CD14-positive monocyte (primary cell): ENCODE measurements around the gene STK39. TPM values are rescaled to one million over a fixed set of nuclear protein-coding genes. Genes with fewer than 3 reads are reported as not detected.

Experiments
- DNase-seq, 3 donors: peaks; one replicate each; pipeline ENCODE4 v3.0.0-alpha.2; 2011 to 2022
- H2AFZ ChIP-seq: 2 replicates; pipeline ENCODE4 v1.6.0; 2012; ENCODE audit warnings: mild to moderate bottlenecking, low read depth, low read length, inconsistent platforms; ENCODE audit not compliant: insufficient read depth, poor library complexity, severe bottlenecking
- H3K27ac ChIP-seq, 2 donors: 1 replicate in 1 of 2; 2 replicates in 1 of 2; pipeline ENCODE4 v1.5.1; 2012 to 2013; ENCODE audit warnings: low read length in 2 of 2, control low read depth in 1 of 2, inconsistent platforms in 1 of 2, low read depth in 1 of 2, mild to moderate bottlenecking in 1 of 2
- H3K27me3 ChIP-seq, 2 donors: one replicate each; pipeline versions ENCODE4 v1.6.0 to v1.6.1; 2011 to 2013; ENCODE audit warnings: low read length in 2 of 2; ENCODE audit not compliant: control insufficient read depth in 2 of 2, insufficient read depth in 2 of 2
- H3K36me3 ChIP-seq, 2 donors: replicated peaks in 1 of 2; 1 replicate in 1 of 2; 2 replicates in 1 of 2; pipeline versions ENCODE4 v1.5.1 to v1.6.1; 2012 to 2013; ENCODE audit warnings: low read length in 2 of 2, control low read depth in 1 of 2, inconsistent platforms in 1 of 2, mild to moderate bottlenecking in 1 of 2; ENCODE audit not compliant: insufficient read depth in 2 of 2, control insufficient read depth in 1 of 2
- H3K4me1 ChIP-seq, 2 donors: 1 replicate in 1 of 2; 2 replicates in 1 of 2; pipeline versions ENCODE4 v1.5.1 to v1.6.1; 2012 to 2013; ENCODE audit warnings: low read length in 2 of 2, control low read depth in 1 of 2, inconsistent platforms in 1 of 2, mild to moderate bottlenecking in 1 of 2, moderate library complexity in 1 of 2; ENCODE audit not compliant: insufficient read depth in 2 of 2, control insufficient read depth in 1 of 2
- H3K4me2 ChIP-seq: replicated peaks from 2 replicates; pipeline ENCODE3; 2012; ENCODE audit warnings: low read length, moderate library complexity, mild to moderate bottlenecking; ENCODE audit not compliant: poor library complexity, severe bottlenecking; ENCODE audit errors: extremely low read depth
- H3K4me3 ChIP-seq, 3 experiments: fragments of 200-600 bp in 1 of 3; sonication (generic) in 1 of 3; replicated peaks in 1 of 3; 1 replicate in 2 of 3; 2 replicates in 1 of 3; pipeline ENCODE4 v1.5.1; 2011 to 2013; ENCODE audit warnings: low read length in 3 of 3, mild to moderate bottlenecking in 3 of 3, control low read depth in 2 of 3, low read depth in 2 of 3, inconsistent platforms in 1 of 3, moderate library complexity in 1 of 3
- H3K79me2 ChIP-seq: 2 replicates; pipeline ENCODE4 v1.6.0; 2012; ENCODE audit warnings: mild to moderate bottlenecking, control low read depth, inconsistent platforms, low read length, moderate library complexity; ENCODE audit not compliant: insufficient read depth
- H3K9ac ChIP-seq: 2 replicates; pipeline ENCODE4 v1.6.0; 2017; ENCODE audit warnings: low read length, mild to moderate bottlenecking; ENCODE audit not compliant: insufficient read depth, poor library complexity, severe bottlenecking
- H3K9me3 ChIP-seq, 2 donors: replicated peaks in 1 of 2; 1 replicate in 1 of 2; 2 replicates in 1 of 2; pipeline versions ENCODE4 v1.5.1 to v1.6.1; 2012 to 2013; ENCODE audit warnings: low read length in 2 of 2, control low read depth in 1 of 2; ENCODE audit not compliant: control insufficient read depth in 1 of 2, insufficient read depth in 1 of 2
- H4K20me1 ChIP-seq: 2 replicates; pipeline ENCODE4 v1.6.0; 2012; ENCODE audit warnings: mild to moderate bottlenecking, low read length, control low read depth, moderate library complexity; ENCODE audit not compliant: insufficient read depth
- H3K27ac Mint-ChIP-seq, 7 donors: one replicate each; pipeline ENCODE4 v1.8.0; 2020; ENCODE audit warnings: mild to moderate bottlenecking in 7 of 7, mixed read lengths in 7 of 7, moderate library complexity in 6 of 7, inconsistent platforms in 2 of 7
- H3K27me3 Mint-ChIP-seq, 3 donors: one replicate each; pipeline ENCODE4 v1.8.0; 2021 to 2022; ENCODE audit warnings: low read depth in 3 of 3, mild to moderate bottlenecking in 3 of 3, mixed read lengths in 3 of 3, moderate library complexity in 3 of 3, inconsistent platforms in 1 of 3
- H3K36me3 Mint-ChIP-seq, 2 donors: one replicate each; pipeline ENCODE4 v1.8.0; 2020; ENCODE audit warnings: mixed read lengths in 2 of 2, inconsistent platforms in 1 of 2, mild to moderate bottlenecking in 1 of 2
- H3K4me1 Mint-ChIP-seq: one replicate; pipeline ENCODE4 v1.8.0; 2020; ENCODE audit warnings: mild to moderate bottlenecking, mixed read lengths
- H3K4me3 Mint-ChIP-seq, 2 donors: one replicate each; pipeline ENCODE4 v1.8.0; 2020; ENCODE audit warnings: mild to moderate bottlenecking in 2 of 2, mixed read lengths in 2 of 2, moderate library complexity in 1 of 2
- H3K9me3 Mint-ChIP-seq, 7 donors: one replicate each; pipeline ENCODE4 v1.8.0; 2020 to 2022; ENCODE audit warnings: mixed read lengths in 7 of 7, mild to moderate bottlenecking in 6 of 7, moderate library complexity in 6 of 7, inconsistent platforms in 2 of 7
- WGBS: methylation state at CpG from one replicate; pipeline ENCODE4 v1.1.5; 2013; ENCODE audit warnings: missing lambda C conversion rate; ENCODE audit not compliant: insufficient coverage; 5-methylcytosine and 5-hydroxymethylcytosine counted together
- intact Hi-C, 2 donors: fragments of 100-400 bp; cut with micrococcal nuclease; formaldehyde crosslinking; loops; one replicate each; pipeline versions ENCODE4 v1.15.0 to v1.15.1; 2023
- polyA plus RNA-seq, 3 donors: library from polyadenylated mRNA; depleted of rRNA in 1 of 3; unstranded in 2 of 3; stranded (reverse) in 1 of 3; fragments of 300-500 nt in 2 of 3; fragments of >200 nt in 1 of 3; fragmentation: Illumina TruSeq in 2 of 3; gene quantifications; 1 replicate in 2 of 3; 2 replicates in 1 of 3; pipeline ENCODE4 v1.2.3, GENCODE V29; 2012 to 2021
- TF ChIP-seq, protein P1 (sequence below): fragments of 200-600 bp; IDR thresholded peaks from one replicate; pipeline ENCODE4 v1.8.0; 2022; ENCODE audit warnings: antibody characterized with exemption, mild to moderate bottlenecking

STK39 gene
- polyA plus RNA-seq, 3 donors = 1.2 to 2.7 (median 2.6) TPM

GRCh38 chr2:168114040-168114439 lies 133.4 kb downstream of the STK39 start:
- WGBS = no CpG with 5 or more reads among the region's 2 CpGs
- no peak overlapping the region for H3K4me3 Mint-ChIP-seq
- H3K36me3 Mint-ChIP-seq = peaks cover 38 to 44% of the 10 kb centered on the region in 2 donors
- H3K27ac Mint-ChIP-seq = no peak overlapping the region
- H3K27me3 ChIP-seq = no peaks in the 10 kb centered on the region
- H3K4me3 ChIP-seq = no peak overlapping the region
- DNase-seq = no peak
- H3K27ac ChIP-seq = no peak overlapping the region
- H3K4me1 ChIP-seq = peaks cover 7% of the 10 kb centered on the region in 2 donors
- no peaks in the 10 kb centered on the region for H3K79me2 ChIP-seq
- H2AFZ ChIP-seq = no peak overlapping the region
- no peak overlapping the region for H3K4me2 ChIP-seq
- H4K20me1 ChIP-seq = no peaks in the 10 kb centered on the region
- H3K27me3 Mint-ChIP-seq = no peaks in the 10 kb centered on the region
- H3K9ac ChIP-seq = no peak overlapping the region
- intact Hi-C loops = no loop called here
- TF ChIP-seq, protein P1, sequence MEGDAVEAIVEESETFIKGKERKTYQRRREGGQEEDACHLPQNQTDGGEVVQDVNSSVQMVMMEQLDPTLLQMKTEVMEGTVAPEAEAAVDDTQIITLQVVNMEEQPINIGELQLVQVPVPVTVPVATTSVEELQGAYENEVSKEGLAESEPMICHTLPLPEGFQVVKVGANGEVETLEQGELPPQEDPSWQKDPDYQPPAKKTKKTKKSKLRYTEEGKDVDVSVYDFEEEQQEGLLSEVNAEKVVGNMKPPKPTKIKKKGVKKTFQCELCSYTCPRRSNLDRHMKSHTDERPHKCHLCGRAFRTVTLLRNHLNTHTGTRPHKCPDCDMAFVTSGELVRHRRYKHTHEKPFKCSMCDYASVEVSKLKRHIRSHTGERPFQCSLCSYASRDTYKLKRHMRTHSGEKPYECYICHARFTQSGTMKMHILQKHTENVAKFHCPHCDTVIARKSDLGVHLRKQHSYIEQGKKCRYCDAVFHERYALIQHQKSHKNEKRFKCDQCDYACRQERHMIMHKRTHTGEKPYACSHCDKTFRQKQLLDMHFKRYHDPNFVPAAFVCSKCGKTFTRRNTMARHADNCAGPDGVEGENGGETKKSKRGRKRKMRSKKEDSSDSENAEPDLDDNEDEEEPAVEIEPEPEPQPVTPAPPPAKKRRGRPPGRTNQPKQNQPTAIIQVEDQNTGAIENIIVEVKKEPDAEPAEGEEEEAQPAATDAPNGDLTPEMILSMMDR = no peak
- no peaks in the 10 kb centered on the region for H3K9me3 ChIP-seq
- no peaks in the 10 kb centered on the region for H3K4me1 Mint-ChIP-seq
- H3K36me3 ChIP-seq = peaks cover 14 to 76% of the 10 kb centered on the region in 2 donors
- no peaks in the 10 kb centered on the region for H3K9me3 Mint-ChIP-seq

GRCh38 chr2:168107322-168107721 lies 140.1 kb downstream of the STK39 start:
- no peak overlapping the region for H3K4me3 ChIP-seq
- no peaks in the 10 kb centered on the region for H3K79me2 ChIP-seq
- no peaks in the 10 kb centered on the region for H3K9me3 ChIP-seq
- no peaks in the 10 kb centered on the region for H3K27me3 Mint-ChIP-seq
- no peak overlapping the region for H3K27ac ChIP-seq
- peaks cover 0 to 3% (median 0%) of the 10 kb centered on the region in 7 donors for H3K9me3 Mint-ChIP-seq
- H3K4me3 Mint-ChIP-seq = no peak overlapping the region
- H3K4me2 ChIP-seq = no peak overlapping the region
- H3K27me3 ChIP-seq = no peaks in the 10 kb centered on the region
- H3K36me3 Mint-ChIP-seq = peaks cover 30 to 45% of the 10 kb centered on the region in 2 donors
- TF ChIP-seq, protein P1 = no peak
- H3K4me1 Mint-ChIP-seq = peaks cover 3% of the 10 kb centered on the region
- peaks cover 2 to 52% of the 10 kb centered on the region in 2 donors for H3K36me3 ChIP-seq
- no CpG with 5 or more reads among the region's 2 CpGs for WGBS
- H2AFZ ChIP-seq = no peak overlapping the region
- no peak for DNase-seq
- H3K9ac ChIP-seq = no peak overlapping the region
- H3K27ac Mint-ChIP-seq = no peak overlapping the region
- H3K4me1 ChIP-seq = no peaks in the 10 kb centered on the region
- intact Hi-C loops = no loop called here
- H4K20me1 ChIP-seq = no peaks in the 10 kb centered on the region
